ENCODE measurements around the gene NT5DC3. TPM values are rescaled to one million over a fixed set of nuclear protein-coding genes. Genes with fewer than 3 reads are reported as not detected.

Gene NT5DC3
- total and polyA plus RNA-seq, 9 of the 15 experiments (the other 6 are each of a cell fraction or from before 2014, with no cell fraction given): 6.3 to 33.5 (median 24.5) TPM

- TF ChIP-seq ZNF609 (CRISPR knock-in tag; IDR thresholded peaks at IDR 0.05; ENCODE audit: borderline replicate concordance) (no peak), THRB (CRISPR knock-in tag; conservative IDR thresholded peaks at IDR 0.05) (no peak), E4F1 (CRISPR knock-in tag; IDR thresholded peaks at IDR 0.05; ENCODE audit: borderline replicate concordance) (no peak)
These were observed 39.1 kb downstream of the NT5DC3 start (continued) for GRCh38 chr12:103801709-103802585.
